GM23338 (cell line): Measurements from ENCODE around the gene SIRPD. TPM values are rescaled to one million over a fixed set of nuclear protein-coding genes. Genes with fewer than 3 reads are reported as not detected.

Source experiments
- ATAC-seq: fragments of 200-7000 bp; cut with Tn5 transposase; 3 replicates; pipeline ENCODE4 v1.9.1; 2020
- DNase-seq: peaks from one replicate; pipeline ENCODE4 v3.0.0-alpha.2; 2015; ENCODE audit warnings: low spot score
- H2AFZ ChIP-seq: fragments of 200-600 bp; sonication (generic); 2 replicates; pipeline ENCODE4 v1.8.0; 2016; ENCODE audit warnings: antibody characterized with exemption, mild to moderate bottlenecking, moderate library complexity
- H3F3A ChIP-seq: fragments of 200-600 bp; sonication (generic); replicated peaks from 2 replicates; pipeline ENCODE4 v1.8.0; 2017; ENCODE audit warnings: antibody characterized with exemption, mixed run types, low read depth
- H3K27ac ChIP-seq: fragments of 200-600 bp; sonication (generic); 2 replicates; pipeline ENCODE4 v1.6.1; 2016; ENCODE audit warnings: low read depth
- H3K27me3 ChIP-seq: fragments of 200-600 bp; sonication (generic); 2 replicates; pipeline ENCODE4 v1.8.0; 2016; ENCODE audit warnings: mild to moderate bottlenecking, mixed run types, moderate library complexity; ENCODE audit not compliant: insufficient read depth
- H3K36me3 ChIP-seq: fragments of 200-600 bp; sonication (generic); 2 replicates; pipeline ENCODE4 v1.8.0; 2016; ENCODE audit warnings: mild to moderate bottlenecking; ENCODE audit not compliant: insufficient read depth
- H3K4me1 ChIP-seq: fragments of 200-600 bp; sonication (generic); 2 replicates; pipeline ENCODE4 v1.8.0; 2016; ENCODE audit warnings: mild to moderate bottlenecking, moderate library complexity; ENCODE audit not compliant: insufficient read depth
- H3K4me2 ChIP-seq: fragments of 200-600 bp; sonication (generic); 2 replicates; pipeline ENCODE4 v1.7.1; 2017; ENCODE audit warnings: mixed run types
- H3K4me3 ChIP-seq: fragments of 200-600 bp; sonication (generic); 2 replicates; pipeline ENCODE4 v1.6.1; 2016; ENCODE audit warnings: mixed run types
- H3K79me2 ChIP-seq: fragments of 200-600 bp; sonication (generic); replicated peaks from 2 replicates; pipeline ENCODE4 v1.8.0; 2017; ENCODE audit warnings: mild to moderate bottlenecking; ENCODE audit not compliant: insufficient read depth
- H3K9me2 ChIP-seq: fragments of 200-600 bp; sonication (generic); 2 replicates; pipeline ENCODE4 v1.8.0; 2017; ENCODE audit not compliant: insufficient read depth
- H4K20me1 ChIP-seq: fragments of 200-600 bp; sonication (generic); replicated peaks from 2 replicates; pipeline ENCODE4 v1.8.0; 2017; ENCODE audit warnings: mild to moderate bottlenecking; ENCODE audit not compliant: insufficient read depth
- H3K27ac Mint-ChIP-seq: 2 replicates; pipeline ENCODE4 v1.8.0; 2020; ENCODE audit warnings: inconsistent platforms, mild to moderate bottlenecking, moderate library complexity, mixed read lengths
- H3K27me3 Mint-ChIP-seq: 3 replicates; pipeline ENCODE4 v1.8.0; 2022; ENCODE audit warnings: low read depth, mild to moderate bottlenecking, moderate library complexity, mixed read lengths, inconsistent platforms; ENCODE audit not compliant: insufficient read depth, poor library complexity
- H3K36me3 Mint-ChIP-seq: 3 replicates; pipeline ENCODE4 v1.8.0; 2021; ENCODE audit warnings: low read depth, mild to moderate bottlenecking, inconsistent platforms, moderate library complexity, mixed read lengths
- H3K4me1 Mint-ChIP-seq: 3 replicates; pipeline ENCODE4 v1.8.0; 2020; ENCODE audit warnings: mild to moderate bottlenecking, inconsistent platforms, mixed read lengths
- H3K4me3 Mint-ChIP-seq: 3 replicates; pipeline ENCODE4 v1.8.0; 2021; ENCODE audit warnings: moderate library complexity, mild to moderate bottlenecking, inconsistent platforms, mixed read lengths
- H3K9me3 Mint-ChIP-seq: 3 replicates; pipeline ENCODE4 v1.8.0; 2020; ENCODE audit warnings: moderate library complexity, mild to moderate bottlenecking, inconsistent platforms, mixed read lengths
- EZH2 ChIP-seq: fragments of 200-600 bp; sonication (generic); IDR thresholded peaks from one replicate; pipeline ENCODE4 v1.8.0; 2017; ENCODE audit warnings: antibody characterized with exemption, mild to moderate bottlenecking, low read depth; ENCODE audit not compliant: unreplicated experiment
- EZH2phosphoT487 ChIP-seq: fragments of 200-600 bp; sonication (generic); IDR thresholded peaks from one replicate; pipeline ENCODE4 v1.8.1; 2018; ENCODE audit warnings: antibody characterized with exemption; ENCODE audit not compliant: unreplicated experiment
- JUNB ChIP-seq: IDR thresholded peaks from one replicate; pipeline ENCODE4 v1.6.1; 2016; ENCODE audit warnings: antibody characterized with exemption; ENCODE audit not compliant: unreplicated experiment
- NANOG ChIP-seq: IDR thresholded peaks from 2 replicates; pipeline ENCODE4 v1.6.1; 2016; ENCODE audit warnings: antibody characterized with exemption, borderline replicate concordance
- POLR2AphosphoS5 ChIP-seq: IDR thresholded peaks from 2 replicates; pipeline ENCODE4 v1.6.1; 2016; ENCODE audit warnings: antibody characterized with exemption, low read depth
- STAT1 ChIP-seq: IDR thresholded peaks from one replicate; pipeline ENCODE4 v1.6.1; 2016; ENCODE audit warnings: antibody characterized with exemption; ENCODE audit not compliant: unreplicated experiment
- ZNF114 ChIP-seq: fragments of 250-450 bp; sonication (Bioruptor Pico); IDR thresholded peaks from 2 replicates; pipeline ENCODE4 v1.5.0; 2020; ENCODE audit warnings: mild to moderate bottlenecking, moderate library complexity
- polyA plus RNA-seq: library from polyadenylated mRNA; unstranded; fragments of >200 nt; fragmentation: Nextera tagmentation; extraction: Ambion mirVana; gene quantifications from 2 replicates; pipeline ENCODE4 v1.2.1, GENCODE V29; 2016
- total RNA-seq: library from RNA; depleted of rRNA; stranded (reverse); fragments of >200 nt; shearing (Covaris generic); gene quantifications from 2 replicates; pipeline ENCODE4 v1.2.3, GENCODE V29; 2014
- TF ChIP-seq, protein P1 (sequence below): fragments of 250-450 bp; sonication (Bioruptor Pico); IDR thresholded peaks from 2 replicates; pipeline ENCODE4 v1.5.0; 2020; ENCODE audit warnings: mild to moderate bottlenecking, moderate library complexity
- TF ChIP-seq, protein P2 (sequence below): IDR thresholded peaks from 2 replicates; pipeline ENCODE4 v1.6.1; 2016; ENCODE audit warnings: antibody characterized with exemption
- TF ChIP-seq, protein P3 (sequence below), 2 experiments: fragments of 200-600 bp in 1 of 2; sonication (generic) in 1 of 2; conservative IDR thresholded peaks; 2 replicates each; pipeline versions ENCODE4 v1.5.1 to v1.6.1; 2016 to 2017; ENCODE audit warnings: antibody characterized with exemption in 2 of 2, low read depth in 2 of 2, mild to moderate bottlenecking in 2 of 2, moderate library complexity in 1 of 2

Gene SIRPD
- total and polyA plus RNA-seq, 2 experiments from 2014 or later = not detected

DNA sequence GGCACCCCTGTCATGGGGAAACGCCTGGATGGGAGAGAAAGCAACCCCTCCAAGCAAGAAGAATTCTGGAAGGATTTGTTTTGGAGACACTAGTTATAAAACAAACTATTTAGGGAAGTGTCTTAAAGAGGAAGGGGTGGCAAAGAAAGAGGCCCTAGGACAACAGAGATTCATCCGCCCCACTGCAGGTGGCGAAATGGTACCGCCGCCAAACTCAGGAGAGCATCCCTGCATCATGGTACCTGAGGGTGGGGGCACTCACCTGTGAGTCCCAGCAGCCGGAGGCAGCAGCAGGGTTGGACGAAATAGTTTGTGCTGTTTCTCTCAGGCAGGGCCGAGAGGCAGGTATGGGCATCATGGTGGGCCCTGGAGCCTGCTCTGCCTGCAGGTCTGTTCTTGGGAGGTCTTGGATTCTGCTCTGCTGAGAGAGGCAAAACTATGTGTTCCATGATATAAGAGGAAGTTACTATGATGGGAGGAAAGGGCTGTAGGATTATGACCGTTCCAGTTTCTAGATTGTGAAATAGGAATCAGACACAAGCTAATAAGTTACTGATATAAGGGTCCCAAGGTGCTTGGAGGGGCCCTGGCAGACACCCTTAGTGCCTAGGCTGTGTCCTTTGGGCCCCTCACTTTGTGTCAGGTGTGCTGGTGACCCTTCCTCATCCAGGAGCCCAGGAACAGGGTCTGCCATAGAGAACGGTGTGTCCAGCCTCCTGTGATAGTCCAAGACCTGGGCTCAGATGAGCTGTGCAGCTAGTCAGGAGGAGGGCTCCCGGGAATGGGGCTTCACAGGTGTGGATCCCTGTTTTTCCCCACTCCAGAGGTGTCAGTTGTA is 20.4 kb downstream of the SIRPD start:
- no peaks in the 10 kb centered on the region for H3K27me3 ChIP-seq

DNA sequence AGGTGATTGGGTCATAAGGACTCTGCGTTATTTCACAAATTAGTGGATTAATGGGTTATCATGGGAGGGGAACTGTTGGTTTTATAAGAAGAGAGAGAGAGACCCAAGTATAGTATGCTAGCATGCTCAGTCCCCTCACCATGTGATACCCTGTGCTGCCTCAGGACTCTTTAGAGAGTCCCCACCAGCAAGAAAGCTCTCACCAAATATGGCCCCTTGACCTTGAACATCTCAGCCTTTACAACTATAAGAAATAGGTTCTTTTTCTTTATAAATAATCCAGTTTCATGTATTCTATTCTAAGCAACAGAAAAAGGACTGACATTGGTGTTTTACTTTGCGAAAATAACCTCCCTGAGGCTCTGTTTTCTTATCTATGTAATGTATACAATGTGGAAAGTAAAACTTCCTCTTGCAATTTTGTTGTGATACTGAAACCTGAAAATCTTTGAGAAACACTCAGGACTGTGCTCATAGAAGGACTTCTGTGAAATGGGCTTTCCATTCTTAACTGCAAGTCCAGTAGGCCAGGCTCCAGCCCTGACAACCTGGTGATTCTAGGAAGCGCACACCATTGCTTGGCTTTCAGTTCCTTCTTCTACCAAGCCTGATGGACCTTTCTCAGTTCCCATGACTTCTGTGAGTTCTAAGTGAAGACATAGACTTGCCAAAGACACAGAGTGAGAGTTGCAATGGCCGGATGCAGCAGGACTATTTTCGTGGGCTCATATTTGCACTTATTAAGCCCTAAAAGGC is 21.9 kb downstream of the SIRPD start:
- Mint-ChIP-seq H3K27ac (no peak overlapping the region), H3K4me1 (no peaks in the 10 kb centered on the region), H3K4me3 (no peak overlapping the region), H3K36me3 (no peaks in the 10 kb centered on the region), H3K27me3 (peaks cover 4% of the 10 kb centered on the region), H3K9me3 (no peaks in the 10 kb centered on the region)
- H3K36me3 ChIP-seq = no peaks in the 10 kb centered on the region
- H3K79me2 ChIP-seq = no peaks in the 10 kb centered on the region
- DNase-seq (no peak), ATAC-seq (no peak)
- no peak overlapping the region for H3K4me2 ChIP-seq
- H2AFZ ChIP-seq = no peak overlapping the region
- no peaks in the 10 kb centered on the region for H3F3A ChIP-seq
- H3K4me1 ChIP-seq = no peaks in the 10 kb centered on the region
- H3K9me2 ChIP-seq = no peaks in the 10 kb centered on the region
- H3K4me3 ChIP-seq = no peak overlapping the region
- H4K20me1 ChIP-seq = no peaks in the 10 kb centered on the region
- H3K27ac ChIP-seq = no peak overlapping the region
- H3K27me3 ChIP-seq = no peaks in the 10 kb centered on the region
- TF ChIP-seq EZH2 (no peak), STAT1 (no peak), NANOG (no peak), ZNF114 (CRISPR knock-in tag) (no peak), POLR2AphosphoS5 (no peak)
- TF ChIP-seq, protein P1, sequence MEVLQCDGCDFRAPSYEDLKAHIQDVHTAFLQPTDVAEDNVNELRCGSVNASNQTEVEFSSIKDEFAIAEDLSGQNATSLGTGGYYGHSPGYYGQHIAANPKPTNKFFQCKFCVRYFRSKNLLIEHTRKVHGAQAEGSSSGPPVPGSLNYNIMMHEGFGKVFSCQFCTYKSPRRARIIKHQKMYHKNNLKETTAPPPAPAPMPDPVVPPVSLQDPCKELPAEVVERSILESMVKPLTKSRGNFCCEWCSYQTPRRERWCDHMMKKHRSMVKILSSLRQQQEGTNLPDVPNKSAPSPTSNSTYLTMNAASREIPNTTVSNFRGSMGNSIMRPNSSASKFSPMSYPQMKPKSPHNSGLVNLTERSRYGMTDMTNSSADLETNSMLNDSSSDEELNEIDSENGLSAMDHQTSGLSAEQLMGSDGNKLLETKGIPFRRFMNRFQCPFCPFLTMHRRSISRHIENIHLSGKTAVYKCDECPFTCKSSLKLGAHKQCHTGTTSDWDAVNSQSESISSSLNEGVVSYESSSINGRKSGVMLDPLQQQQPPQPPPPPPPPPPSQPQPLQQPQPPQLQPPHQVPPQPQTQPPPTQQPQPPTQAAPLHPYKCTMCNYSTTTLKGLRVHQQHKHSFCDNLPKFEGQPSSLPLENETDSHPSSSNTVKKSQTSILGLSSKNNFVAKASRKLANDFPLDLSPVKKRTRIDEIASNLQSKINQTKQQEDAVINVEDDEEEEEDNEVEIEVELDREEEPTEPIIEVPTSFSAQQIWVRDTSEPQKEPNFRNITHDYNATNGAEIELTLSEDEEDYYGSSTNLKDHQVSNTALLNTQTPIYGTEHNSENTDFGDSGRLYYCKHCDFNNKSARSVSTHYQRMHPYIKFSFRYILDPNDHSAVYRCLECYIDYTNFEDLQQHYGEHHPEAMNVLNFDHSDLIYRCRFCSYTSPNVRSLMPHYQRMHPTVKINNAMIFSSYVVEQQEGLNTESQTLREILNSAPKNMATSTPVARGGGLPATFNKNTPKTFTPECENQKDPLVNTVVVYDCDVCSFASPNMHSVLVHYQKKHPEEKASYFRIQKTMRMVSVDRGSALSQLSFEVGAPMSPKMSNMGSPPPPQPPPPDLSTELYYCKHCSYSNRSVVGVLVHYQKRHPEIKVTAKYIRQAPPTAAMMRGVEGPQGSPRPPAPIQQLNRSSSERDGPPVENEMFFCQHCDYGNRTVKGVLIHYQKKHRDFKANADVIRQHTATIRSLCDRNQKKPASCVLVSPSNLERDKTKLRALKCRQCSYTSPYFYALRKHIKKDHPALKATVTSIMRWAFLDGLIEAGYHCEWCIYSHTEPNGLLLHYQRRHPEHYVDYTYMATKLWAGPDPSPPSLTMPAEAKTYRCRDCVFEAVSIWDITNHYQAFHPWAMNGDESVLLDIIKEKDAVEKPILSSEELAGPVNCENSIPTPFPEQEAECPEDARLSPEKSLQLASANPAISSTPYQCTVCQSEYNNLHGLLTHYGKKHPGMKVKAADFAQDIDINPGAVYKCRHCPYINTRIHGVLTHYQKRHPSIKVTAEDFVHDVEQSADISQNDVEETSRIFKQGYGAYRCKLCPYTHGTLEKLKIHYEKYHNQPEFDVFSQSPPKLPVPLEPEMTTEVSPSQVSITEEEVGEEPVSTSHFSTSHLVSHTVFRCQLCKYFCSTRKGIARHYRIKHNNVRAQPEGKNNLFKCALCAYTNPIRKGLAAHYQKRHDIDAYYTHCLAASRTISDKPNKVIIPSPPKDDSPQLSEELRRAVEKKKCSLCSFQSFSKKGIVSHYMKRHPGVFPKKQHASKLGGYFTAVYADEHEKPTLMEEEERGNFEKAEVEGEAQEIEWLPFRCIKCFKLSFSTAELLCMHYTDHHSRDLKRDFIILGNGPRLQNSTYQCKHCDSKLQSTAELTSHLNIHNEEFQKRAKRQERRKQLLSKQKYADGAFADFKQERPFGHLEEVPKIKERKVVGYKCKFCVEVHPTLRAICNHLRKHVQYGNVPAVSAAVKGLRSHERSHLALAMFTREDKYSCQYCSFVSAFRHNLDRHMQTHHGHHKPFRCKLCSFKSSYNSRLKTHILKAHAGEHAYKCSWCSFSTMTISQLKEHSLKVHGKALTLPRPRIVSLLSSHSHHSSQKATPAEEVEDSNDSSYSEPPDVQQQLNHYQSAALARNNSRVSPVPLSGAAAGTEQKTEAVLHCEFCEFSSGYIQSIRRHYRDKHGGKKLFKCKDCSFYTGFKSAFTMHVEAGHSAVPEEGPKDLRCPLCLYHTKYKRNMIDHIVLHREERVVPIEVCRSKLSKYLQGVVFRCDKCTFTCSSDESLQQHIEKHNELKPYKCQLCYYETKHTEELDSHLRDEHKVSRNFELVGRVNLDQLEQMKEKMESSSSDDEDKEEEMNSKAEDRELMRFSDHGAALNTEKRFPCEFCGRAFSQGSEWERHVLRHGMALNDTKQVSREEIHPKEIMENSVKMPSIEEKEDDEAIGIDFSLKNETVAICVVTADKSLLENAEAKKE (CRISPR knock-in tag) = no peak

More for the DNA sequence above, 20.4 kb downstream of the SIRPD start:
- H3K36me3 Mint-ChIP-seq = no peaks in the 10 kb centered on the region
- ATAC-seq (no peak; the same call in 2 of the 3 replicates), DNase-seq (peak; percentile 31)
- no peak overlapping the region for H2AFZ ChIP-seq
- H3K4me1 ChIP-seq = no peaks in the 10 kb centered on the region
- no peaks in the 10 kb centered on the region; the same call in 1 of the 3 replicates for H3K9me3 Mint-ChIP-seq
- no peak overlapping the region for H3K4me3 ChIP-seq
- no peaks in the 10 kb centered on the region for H3K79me2 ChIP-seq
- peaks cover 4% of the 10 kb centered on the region for H3K27me3 Mint-ChIP-seq
- no peaks in the 10 kb centered on the region for H3K9me2 ChIP-seq
- no peaks in the 10 kb centered on the region for H3K4me1 Mint-ChIP-seq
- H3K27ac Mint-ChIP-seq = no peak overlapping the region
- no peaks in the 10 kb centered on the region for H3F3A ChIP-seq
- H3K36me3 ChIP-seq = no peaks in the 10 kb centered on the region
- H3K4me3 Mint-ChIP-seq = no peak overlapping the region
- TF ChIP-seq, protein P2, sequence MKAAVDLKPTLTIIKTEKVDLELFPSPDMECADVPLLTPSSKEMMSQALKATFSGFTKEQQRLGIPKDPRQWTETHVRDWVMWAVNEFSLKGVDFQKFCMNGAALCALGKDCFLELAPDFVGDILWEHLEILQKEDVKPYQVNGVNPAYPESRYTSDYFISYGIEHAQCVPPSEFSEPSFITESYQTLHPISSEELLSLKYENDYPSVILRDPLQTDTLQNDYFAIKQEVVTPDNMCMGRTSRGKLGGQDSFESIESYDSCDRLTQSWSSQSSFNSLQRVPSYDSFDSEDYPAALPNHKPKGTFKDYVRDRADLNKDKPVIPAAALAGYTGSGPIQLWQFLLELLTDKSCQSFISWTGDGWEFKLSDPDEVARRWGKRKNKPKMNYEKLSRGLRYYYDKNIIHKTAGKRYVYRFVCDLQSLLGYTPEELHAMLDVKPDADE = no peak
- TF ChIP-seq, protein P3, sequence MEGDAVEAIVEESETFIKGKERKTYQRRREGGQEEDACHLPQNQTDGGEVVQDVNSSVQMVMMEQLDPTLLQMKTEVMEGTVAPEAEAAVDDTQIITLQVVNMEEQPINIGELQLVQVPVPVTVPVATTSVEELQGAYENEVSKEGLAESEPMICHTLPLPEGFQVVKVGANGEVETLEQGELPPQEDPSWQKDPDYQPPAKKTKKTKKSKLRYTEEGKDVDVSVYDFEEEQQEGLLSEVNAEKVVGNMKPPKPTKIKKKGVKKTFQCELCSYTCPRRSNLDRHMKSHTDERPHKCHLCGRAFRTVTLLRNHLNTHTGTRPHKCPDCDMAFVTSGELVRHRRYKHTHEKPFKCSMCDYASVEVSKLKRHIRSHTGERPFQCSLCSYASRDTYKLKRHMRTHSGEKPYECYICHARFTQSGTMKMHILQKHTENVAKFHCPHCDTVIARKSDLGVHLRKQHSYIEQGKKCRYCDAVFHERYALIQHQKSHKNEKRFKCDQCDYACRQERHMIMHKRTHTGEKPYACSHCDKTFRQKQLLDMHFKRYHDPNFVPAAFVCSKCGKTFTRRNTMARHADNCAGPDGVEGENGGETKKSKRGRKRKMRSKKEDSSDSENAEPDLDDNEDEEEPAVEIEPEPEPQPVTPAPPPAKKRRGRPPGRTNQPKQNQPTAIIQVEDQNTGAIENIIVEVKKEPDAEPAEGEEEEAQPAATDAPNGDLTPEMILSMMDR (conservative IDR thresholded peaks at IDR 0.05; ENCODE audit: low read depth in 2 of 2) = peak in 1 of 2 experiments; percentile 45; a peak in 2 of 4 replicates
- TF ChIP-seq JUNB (no peak), EZH2phosphoT487 (no peak)
- H4K20me1 ChIP-seq = no peaks in the 10 kb centered on the region
- H3K4me2 ChIP-seq = no peak overlapping the region
- no peak overlapping the region for H3K27ac ChIP-seq
